HG03565 (cell line): Measurements from ENCODE around the gene SLC5A12.
"Not testable (repeated sequence)": the region's sequence is repeated elsewhere in the genome, so short reads cannot be mapped to it uniquely, and the experiment has no call there.

Experiments
- ATAC-seq: cut with Tn5 transposase; IDR thresholded peaks from one replicate; pipeline ENCODE4 v1.9.1; 2021; ENCODE audit warnings: mild to moderate bottlenecking, moderate library complexity; ENCODE audit not compliant: unreplicated experiment

SLC5A12 gene

GRCh38 chr11:26662916-26663315, 58.9 kb downstream of the SLC5A12 start:
- ATAC-seq, result no peak

- ATAC-seq, result no peak
These were observed 66.6 kb downstream of the SLC5A12 start for GRCh38 chr11:26655287-26655686.

GRCh38 chr11:26651916-26652315, 69.9 kb downstream of the SLC5A12 start:
- ATAC-seq, result no peak

- peak; percentile 80 for ATAC-seq
These were observed 72.0 kb downstream of the SLC5A12 start for GRCh38 chr11:26649884-26650283.

GRCh38 chr11:26643314-26643713, 78.5 kb downstream of the SLC5A12 start:
- not testable (repeated sequence) for ATAC-seq

- ATAC-seq, result peak; percentile 78
These were observed 89.1 kb downstream of the SLC5A12 start for GRCh38 chr11:26632691-26633159.

GRCh38 chr11:26626346-26626745, 95.5 kb downstream of the SLC5A12 start:
- no peak for ATAC-seq

- ATAC-seq, result no peak
These were observed 98.7 kb downstream of the SLC5A12 start for GRCh38 chr11:26623076-26623659.

GRCh38 chr11:26622181-26622580, 99.7 kb downstream of the SLC5A12 start:
- ATAC-seq, result no peak

- ATAC-seq, result no peak
These were observed 100.7 kb downstream of the SLC5A12 start for GRCh38 chr11:26621132-26621531.

- no peak for ATAC-seq
These were observed 101.4 kb downstream of the SLC5A12 start for GRCh38 chr11:26620282-26621045.

- ATAC-seq, result no peak
These were observed 103.4 kb downstream of the SLC5A12 start for GRCh38 chr11:26618441-26618840.
